GM18861 (cell line): Measurements from ENCODE around the gene DAP.
A peak's percentile ranks its signal among the peaks of the same experiment; 100 is the strongest.
"Not testable (repeated sequence)": the region's sequence is repeated elsewhere in the genome, so short reads cannot be mapped to it uniquely, and the experiment has no call there.

Source experiments
- ATAC-seq: cut with Tn5 transposase; IDR thresholded peaks from one replicate; pipeline ENCODE4 v1.9.1; 2021; ENCODE audit not compliant: unreplicated experiment

DAP gene

DNA sequence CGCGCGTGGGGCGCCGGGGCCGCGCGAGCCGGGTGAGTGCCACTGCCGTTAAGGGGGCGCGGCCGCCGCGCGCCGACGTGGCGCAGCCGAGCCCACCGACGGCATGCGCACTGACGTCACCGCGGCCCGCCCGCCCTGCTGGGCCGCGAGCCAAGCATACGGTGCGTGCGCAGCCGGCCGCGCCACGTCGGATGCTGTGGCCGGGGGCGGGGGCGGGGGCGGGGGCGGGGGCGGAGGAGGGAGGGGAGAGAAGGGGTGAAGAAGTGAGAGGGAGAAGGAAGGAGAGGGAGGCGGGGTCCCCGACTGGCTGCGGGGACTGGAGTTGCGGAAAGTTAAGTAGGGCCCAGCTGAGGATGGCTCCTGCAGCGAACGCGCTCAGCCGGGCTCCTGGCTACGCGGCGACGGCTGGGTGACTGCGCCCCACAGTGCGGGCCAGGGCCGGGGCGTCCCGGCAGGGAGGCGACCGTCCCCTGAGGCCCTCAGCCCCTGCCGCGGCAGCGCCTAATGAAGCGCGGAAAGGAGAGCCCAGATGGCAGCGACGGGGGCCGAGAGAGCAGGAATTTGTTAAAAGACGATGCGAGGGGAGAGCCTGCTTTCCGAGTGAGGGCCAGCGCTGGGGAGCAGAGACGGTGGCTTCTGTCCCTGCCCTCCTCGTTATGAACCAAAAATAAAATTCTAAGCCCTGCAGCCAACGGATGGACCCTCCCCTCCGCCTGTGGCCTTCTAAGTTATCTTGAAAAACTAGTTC is at the start of gene DAP:
TSS of gene DAP (minus strand) at position 50 of the 748 bp plus-strand sequence. CDS start 166 bp downstream, outside the sequence.
- ATAC-seq: peak; percentile 48

DNA sequence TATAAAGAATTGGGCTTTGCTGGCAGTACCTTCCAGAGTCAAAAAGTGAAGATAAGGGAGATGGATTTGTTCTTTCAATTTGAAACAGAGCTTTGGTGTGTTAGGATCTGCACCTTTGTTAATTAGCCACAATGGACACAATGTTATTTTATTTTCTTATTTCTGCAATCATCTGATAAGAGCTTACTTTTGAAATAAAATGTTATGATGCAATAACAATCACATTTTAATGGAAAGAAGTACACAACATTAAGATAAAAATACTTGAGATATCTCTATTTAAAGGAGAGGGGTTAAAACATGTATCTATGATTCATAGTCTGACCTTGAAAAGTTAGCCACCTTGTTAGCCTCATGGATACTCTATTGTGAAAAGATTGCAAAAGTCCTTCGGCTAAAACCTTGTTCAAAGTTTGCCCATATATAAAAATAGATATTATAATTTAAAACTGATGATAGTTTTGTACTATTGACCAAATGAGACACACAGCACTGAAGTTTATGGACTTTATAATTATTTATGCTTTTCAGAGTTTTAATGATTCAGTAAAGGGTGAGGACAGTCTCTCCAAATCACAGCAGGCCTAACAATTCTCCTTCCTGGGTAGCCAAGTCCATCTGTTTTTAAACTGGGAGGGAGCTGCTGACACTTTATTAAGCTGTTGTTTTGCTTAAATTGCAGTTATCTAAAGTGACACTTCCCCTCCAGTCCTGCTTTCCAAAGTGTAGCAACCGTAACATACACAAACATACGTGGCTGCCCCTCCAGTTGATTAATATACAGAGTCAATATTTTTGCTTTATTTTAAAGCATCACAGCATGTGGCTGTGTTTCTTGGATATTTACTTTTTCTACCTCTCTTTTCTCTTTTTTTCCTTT is 47.6 kb upstream of the DAP start:
- no peak for ATAC-seq

GRCh38 chr5:10801931-10802666 is 41.1 kb upstream of the DAP start:
- ATAC-seq: no peak

GRCh38 chr5:10800852-10801251 is 39.8 kb upstream of the DAP start:
- no peak for ATAC-seq

- ATAC-seq: no peak
Observed at GRCh38 chr5:10797261-10797660, 36.2 kb upstream of the DAP start.

- no peak for ATAC-seq
Observed at GRCh38 chr5:10793785-10794184, 32.8 kb upstream of the DAP start.

- no peak for ATAC-seq
Observed at GRCh38 chr5:10792336-10792735, 31.3 kb upstream of the DAP start.

GRCh38 chr5:10789726-10790125 is 28.7 kb upstream of the DAP start:
- no peak for ATAC-seq

DNA sequence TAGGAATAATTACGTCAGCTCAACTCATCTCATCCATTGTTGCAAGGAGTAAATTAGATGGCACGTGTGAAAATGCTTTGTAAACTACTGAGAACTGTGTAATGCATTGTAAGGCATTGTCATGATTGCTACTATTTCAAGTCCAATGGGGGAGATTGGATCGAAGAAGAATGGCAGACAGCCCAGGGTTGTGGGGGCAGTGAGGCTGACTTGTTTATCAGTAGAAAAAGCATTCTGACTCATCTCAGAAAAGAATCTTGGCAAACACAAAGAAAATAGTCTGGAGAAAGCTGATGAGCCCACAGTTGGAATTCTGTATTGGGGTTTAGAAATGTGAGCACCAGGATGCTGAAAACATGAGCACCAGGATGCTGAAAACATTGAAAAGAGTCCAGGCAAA is 28.0 kb upstream of the DAP start:
- no peak for ATAC-seq

- ATAC-seq: no peak
Observed at GRCh38 chr5:10788358-10788757, 27.3 kb upstream of the DAP start.

- no peak for ATAC-seq
Observed at GRCh38 chr5:10786835-10787234, 25.8 kb upstream of the DAP start.

- ATAC-seq: not testable (repeated sequence)
Observed at GRCh38 chr5:10780208-10780607, 19.2 kb upstream of the DAP start.

DNA sequence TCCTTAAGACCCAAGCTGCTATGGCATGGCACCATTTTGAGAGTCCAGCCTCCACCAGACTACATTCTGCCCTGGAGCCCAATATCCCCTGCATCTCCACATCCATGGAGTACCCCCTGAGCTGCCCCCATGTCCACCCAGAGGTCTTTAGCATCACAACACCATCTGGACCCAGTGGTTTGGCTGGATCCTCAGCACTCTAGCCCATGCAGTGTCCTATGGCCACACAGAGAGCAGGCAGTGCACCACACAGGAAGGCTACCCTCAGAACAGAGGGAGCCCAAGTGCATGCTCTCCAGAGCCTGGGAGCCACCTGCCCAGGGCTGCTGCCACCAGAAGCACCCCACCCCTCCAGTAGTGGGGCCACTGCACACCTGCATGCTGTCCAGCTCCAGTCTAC is 18.6 kb upstream of the DAP start:
- no peak for ATAC-seq

GRCh38 chr5:10778179-10778910 is 17.3 kb upstream of the DAP start:
- no peak for ATAC-seq

DNA sequence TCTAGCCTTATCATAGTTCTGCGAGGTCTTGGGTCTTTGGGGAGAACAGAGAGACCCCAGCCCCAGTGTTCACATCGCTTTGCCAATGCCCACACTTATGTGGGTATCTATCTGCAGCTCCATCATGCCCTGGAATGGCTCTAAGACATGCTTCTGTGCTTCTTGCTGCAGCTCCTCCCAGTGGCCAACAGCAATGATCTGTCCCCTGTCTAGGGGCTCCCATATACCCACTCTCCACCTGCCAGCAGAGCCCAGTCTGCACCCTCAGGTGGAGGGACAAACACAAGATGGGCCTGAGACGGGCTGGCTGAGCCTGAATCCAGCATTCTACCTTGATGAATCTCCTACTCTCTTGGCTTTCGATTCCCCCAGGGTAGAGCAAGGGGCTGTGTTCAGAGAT is 14.6 kb upstream of the DAP start:
- ATAC-seq: peak; percentile 70

GRCh38 chr5:10772901-10773585 is 12.0 kb upstream of the DAP start:
- ATAC-seq: no peak

- no peak for ATAC-seq
Observed at GRCh38 chr5:10768328-10768899, 7.4 kb upstream of the DAP start.

- ATAC-seq: no peak
Observed at GRCh38 chr5:10762776-10763500, 1.9 kb upstream of the DAP start.
